ENCODE measurements around the gene ID1. TPM values are rescaled to one million over a fixed set of nuclear protein-coding genes. Genes with fewer than 3 reads are reported as not detected.
A peak's percentile ranks its signal among the peaks of the same experiment; 100 is the strongest.

Gene ID1
- total RNA-seq, 3 donors from 2014 or later, result 172 to 414 (median 201) TPM

DNA sequence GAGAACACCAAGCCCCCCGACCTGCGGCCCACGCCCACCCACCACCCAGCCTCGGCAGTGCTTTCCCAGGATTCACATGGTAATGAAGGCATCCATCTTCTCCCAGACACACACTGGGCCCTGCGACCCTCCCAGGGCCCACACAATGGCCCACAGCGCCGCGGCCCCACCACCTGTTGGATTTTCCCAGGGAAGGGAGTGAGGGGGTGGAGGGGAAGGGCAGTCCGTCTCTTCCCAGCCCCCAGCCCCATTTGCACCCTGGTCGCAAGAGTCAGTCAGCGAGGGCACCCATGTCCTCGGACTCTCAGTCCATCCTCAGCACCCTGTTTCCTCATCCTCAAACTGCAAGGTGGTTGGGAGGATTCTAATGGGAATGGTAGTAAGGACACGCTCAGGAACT is 23.7 kb upstream of the ID1 start:
- intact Hi-C loops (cut with DNase I, micrococcal nuclease), result no loop called here
- Histone ChIP-seq H3K9me3 (no peaks in the 10 kb centered on the region), H3K36me3 (ENCODE audit: low read depth) (no peaks in the 10 kb centered on the region), H3K4me1 (ENCODE audit: low read depth) (no peaks in the 10 kb centered on the region), H3K4me3 (no peak overlapping the region)
- DNase-seq (no peak), ATAC-seq (no peak)
- TF ChIP-seq, protein P1, sequence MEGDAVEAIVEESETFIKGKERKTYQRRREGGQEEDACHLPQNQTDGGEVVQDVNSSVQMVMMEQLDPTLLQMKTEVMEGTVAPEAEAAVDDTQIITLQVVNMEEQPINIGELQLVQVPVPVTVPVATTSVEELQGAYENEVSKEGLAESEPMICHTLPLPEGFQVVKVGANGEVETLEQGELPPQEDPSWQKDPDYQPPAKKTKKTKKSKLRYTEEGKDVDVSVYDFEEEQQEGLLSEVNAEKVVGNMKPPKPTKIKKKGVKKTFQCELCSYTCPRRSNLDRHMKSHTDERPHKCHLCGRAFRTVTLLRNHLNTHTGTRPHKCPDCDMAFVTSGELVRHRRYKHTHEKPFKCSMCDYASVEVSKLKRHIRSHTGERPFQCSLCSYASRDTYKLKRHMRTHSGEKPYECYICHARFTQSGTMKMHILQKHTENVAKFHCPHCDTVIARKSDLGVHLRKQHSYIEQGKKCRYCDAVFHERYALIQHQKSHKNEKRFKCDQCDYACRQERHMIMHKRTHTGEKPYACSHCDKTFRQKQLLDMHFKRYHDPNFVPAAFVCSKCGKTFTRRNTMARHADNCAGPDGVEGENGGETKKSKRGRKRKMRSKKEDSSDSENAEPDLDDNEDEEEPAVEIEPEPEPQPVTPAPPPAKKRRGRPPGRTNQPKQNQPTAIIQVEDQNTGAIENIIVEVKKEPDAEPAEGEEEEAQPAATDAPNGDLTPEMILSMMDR (IDR thresholded peaks at IDR 0.05), result no peak

DNA sequence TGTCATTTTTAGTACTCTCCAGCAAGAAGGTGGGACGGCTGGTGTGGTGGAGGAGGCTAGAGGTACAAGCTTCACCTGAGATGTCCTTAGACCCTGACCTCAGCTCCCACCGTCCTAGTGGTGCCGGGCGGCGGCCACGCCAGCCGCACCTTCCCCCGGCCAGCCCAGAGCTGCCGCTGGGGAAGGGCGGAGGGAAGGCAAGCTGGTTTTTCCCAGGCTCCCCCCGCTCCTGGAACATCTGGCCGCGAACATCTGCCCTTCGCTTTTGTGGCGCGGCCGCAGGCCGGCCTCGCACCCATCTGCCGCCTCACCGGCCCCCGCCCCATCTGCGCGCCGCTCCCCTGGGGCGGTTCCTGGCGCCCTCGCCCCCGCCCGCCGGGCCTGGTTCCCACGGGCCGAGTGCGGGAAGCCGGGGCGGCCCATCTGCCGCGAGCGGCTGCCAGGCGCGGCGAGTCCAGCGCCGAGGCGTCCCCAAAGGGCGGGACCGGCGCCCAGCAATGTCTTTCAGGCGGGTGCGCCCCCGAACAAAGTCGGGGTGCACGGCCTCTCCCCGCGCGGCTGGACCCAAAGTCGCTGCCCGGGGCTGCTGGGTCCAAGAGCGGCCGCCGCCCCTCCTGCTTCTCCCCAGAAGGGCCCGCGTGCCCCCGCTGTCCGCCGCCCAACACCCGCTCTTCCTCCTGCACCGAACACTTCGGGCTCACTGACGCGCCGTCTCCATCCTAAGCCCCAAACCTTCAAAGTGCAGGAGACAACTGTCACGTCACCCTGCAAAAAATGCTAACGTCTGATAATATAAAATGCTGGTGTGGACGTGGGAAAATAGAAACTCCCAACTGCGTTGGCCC is 17.3 kb upstream of the ID1 start:
- TF ChIP-seq, protein P1 (IDR thresholded peaks at IDR 0.05), result no peak
- intact Hi-C loops (cut with DNase I, micrococcal nuclease), result no loop called here
- Histone ChIP-seq H3K4me1 (ENCODE audit: low read depth) (peaks cover 10% of the 10 kb centered on the region), H3K36me3 (ENCODE audit: low read depth) (no peaks in the 10 kb centered on the region), H3K4me3 (no peak overlapping the region), H3K9me3 (no peaks in the 10 kb centered on the region)
- ATAC-seq (peak; percentile 91), DNase-seq (peak; percentile 70 to 82 (median 71))

DNA sequence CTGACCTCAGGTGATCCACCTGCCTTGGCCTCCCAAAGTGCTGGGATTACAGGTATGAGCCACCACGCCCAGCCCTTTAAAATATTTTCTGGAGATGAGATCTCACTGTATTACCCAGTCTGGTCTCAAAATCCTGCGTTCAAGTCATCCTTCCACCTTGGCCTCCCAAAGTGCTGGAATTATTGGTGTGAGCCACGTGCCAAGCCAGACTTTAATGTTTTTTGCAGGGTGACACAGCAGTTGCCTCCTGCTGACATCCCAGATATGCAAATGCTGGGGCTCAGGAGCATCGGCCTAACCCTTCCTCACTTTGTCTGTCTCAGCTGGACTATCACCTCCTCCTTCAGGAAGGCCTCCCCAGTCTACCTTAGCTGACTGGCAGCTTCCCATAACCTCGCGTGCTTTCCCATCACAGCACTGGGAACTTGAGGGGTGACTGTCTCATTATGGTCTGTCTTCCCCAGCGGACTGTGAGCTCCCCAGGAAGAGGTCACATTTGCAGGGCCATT is 14.3 kb upstream of the ID1 start:
- no peak overlapping the region for H3K4me3 ChIP-seq
- no peak for ATAC-seq
- DNase-seq, result no peak
- H3K9me3 ChIP-seq, result no peaks in the 10 kb centered on the region
- intact Hi-C loops (cut with DNase I, micrococcal nuclease), result no loop called here
- H3K4me1 ChIP-seq (ENCODE audit: low read depth), result peaks cover 33% of the 10 kb centered on the region
- TF ChIP-seq, protein P1 (IDR thresholded peaks at IDR 0.05), result no peak
- H3K36me3 ChIP-seq (ENCODE audit: low read depth), result no peaks in the 10 kb centered on the region

DNA sequence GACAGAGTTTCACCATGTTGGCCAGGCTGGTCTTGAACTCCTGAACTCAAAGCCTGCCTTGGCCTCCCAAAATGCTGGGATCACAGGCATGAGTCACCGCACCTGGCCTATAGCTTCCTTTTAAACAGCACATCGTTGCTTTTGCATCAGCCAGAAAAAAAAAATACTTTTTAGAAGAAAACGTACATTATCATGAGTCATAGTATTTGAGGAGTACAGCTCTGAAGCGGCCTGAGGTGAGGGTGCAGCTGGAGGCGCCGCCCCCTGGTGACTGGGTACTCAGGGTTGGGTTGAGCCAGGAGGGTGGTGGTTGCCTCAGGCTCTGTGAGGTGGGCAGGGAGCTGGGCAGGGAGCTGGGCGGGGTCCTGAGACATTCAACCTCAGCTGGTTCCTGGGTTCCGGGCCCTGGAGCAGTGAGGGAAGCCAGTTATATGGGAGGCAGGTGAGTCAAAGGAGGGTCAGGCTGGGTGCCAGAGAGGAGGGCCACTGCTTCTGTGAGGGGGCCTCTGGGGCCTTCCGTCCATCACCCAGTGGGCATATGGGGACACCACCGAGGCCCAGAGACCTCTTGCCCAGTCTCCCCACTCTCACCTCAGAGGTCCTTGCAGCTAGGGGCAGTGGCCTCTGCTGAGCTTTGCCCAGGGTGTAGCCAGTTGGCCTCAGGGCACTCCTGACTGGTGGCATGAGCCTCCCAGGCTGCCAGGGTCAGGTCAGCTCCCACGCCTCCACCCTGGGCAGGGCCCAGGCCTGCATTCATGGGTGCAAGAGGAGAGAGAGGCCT is 11.7 kb upstream of the ID1 start:
- intact Hi-C loops (cut with DNase I, micrococcal nuclease), result no loop called here
- Histone ChIP-seq H3K9me3 (no peaks in the 10 kb centered on the region), H3K4me3 (no peak overlapping the region), H3K4me1 (ENCODE audit: low read depth) (peaks cover 31% of the 10 kb centered on the region), H3K36me3 (ENCODE audit: low read depth) (no peaks in the 10 kb centered on the region)
- DNase-seq (peak; percentile 92 to 94 (median 94)), ATAC-seq (peak; percentile 88)
- TF ChIP-seq, protein P1 (IDR thresholded peaks at IDR 0.05), result no peak

DNA sequence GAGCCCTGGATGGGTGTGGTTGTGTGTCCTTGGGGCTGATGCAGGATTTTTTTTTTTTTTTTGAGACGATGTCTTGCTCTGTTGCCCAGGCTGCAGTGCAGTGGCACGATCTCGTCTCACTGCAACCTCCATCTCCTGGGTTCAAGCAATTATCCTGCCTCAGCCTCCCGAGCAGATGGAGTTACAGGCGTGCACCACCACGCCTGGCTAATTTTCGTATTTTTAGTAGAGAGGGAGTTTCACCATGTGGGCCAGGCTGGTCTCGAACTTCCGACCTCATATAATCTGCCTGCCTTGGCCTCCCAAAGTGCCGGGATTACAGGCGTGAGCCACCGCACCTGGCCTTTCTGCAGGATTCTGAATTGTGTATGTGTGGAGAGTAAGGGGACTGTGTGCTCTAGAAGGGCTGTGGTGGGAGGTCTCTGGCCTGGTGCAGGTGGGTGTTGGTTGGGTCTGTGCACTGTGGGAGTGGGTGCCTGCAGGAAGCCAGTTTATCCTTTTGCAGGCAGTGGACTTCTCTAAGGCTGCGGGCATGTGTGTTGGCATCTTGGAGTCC is 11.0 kb upstream of the ID1 start:
- Histone ChIP-seq H3K4me1 (ENCODE audit: low read depth) (peaks cover 31% of the 10 kb centered on the region), H3K4me3 (no peak overlapping the region), H3K36me3 (ENCODE audit: low read depth) (no peaks in the 10 kb centered on the region), H3K9me3 (no peaks in the 10 kb centered on the region)
- intact Hi-C loops (cut with DNase I, micrococcal nuclease), result no loop called here
- TF ChIP-seq, protein P1 (IDR thresholded peaks at IDR 0.05), result no peak
- ATAC-seq (no peak), DNase-seq (no peak)

Measured in mucosa of descending colon (tissue), 3 donors.